Upper lobe of left lung (tissue), 6 donors: ENCODE data around the gene GRPR. TPM values are rescaled to one million over a fixed set of nuclear protein-coding genes. Genes with fewer than 3 reads are reported as not detected.

Experiments used
- ATAC-seq, 2 donors: fragments of 200-7000 bp; cut with Tn5 transposase; one replicate each; pipeline ENCODE4 v1.9.1; 2022; ENCODE audit warnings: mild to moderate bottlenecking in 2 of 2, moderate library complexity in 2 of 2; ENCODE audit not compliant: low FRiP score in 2 of 2
- DNase-seq, 2 donors: peaks; one replicate each; pipeline ENCODE4 v3.0.0-alpha.2; 2019 to 2020
- H3K27ac ChIP-seq, 4 donors: fragments of 200-600 bp; sonication (generic); one replicate each; pipeline ENCODE4 v1.5.1; 2016 to 2019
- H3K27me3 ChIP-seq, 4 donors: fragments of 200-600 bp; sonication (generic); one replicate each; pipeline ENCODE4 v1.5.1; 2017 to 2019
- H3K36me3 ChIP-seq, 4 donors: fragments of 200-600 bp; sonication (generic); one replicate each; pipeline ENCODE4 v1.5.1; 2016 to 2019
- H3K4me1 ChIP-seq, 4 donors: fragments of 200-600 bp; sonication (generic); one replicate each; pipeline ENCODE4 v1.5.1; 2018 to 2019
- H3K4me3 ChIP-seq, 4 donors: fragments of 200-600 bp; sonication (generic); one replicate each; pipeline ENCODE4 v1.5.1; 2017 to 2019; ENCODE audit warnings: mild to moderate bottlenecking in 2 of 4, moderate library complexity in 1 of 4
- H3K9me3 ChIP-seq, 4 donors: fragments of 200-600 bp; sonication (generic); one replicate each; pipeline ENCODE4 v1.5.1; 2018 to 2019
- CTCF ChIP-seq, 6 experiments: fragments of 450-650 bp in 4 of 6; fragments of 200-600 bp in 2 of 6; sonication (generic) in 2 of 6; IDR thresholded peaks; one replicate each; pipeline ENCODE4 v1.5.1; 2016 to 2019; ENCODE audit warnings: antibody characterized with exemption in 6 of 6
- EP300 ChIP-seq, 4 donors: sonication (generic); formaldehyde crosslinking; IDR thresholded peaks; one replicate each; pipeline ENCODE4 v1.5.1; 2017; ENCODE audit warnings: antibody characterized with exemption in 4 of 4, control low read depth in 2 of 4
- POLR2A ChIP-seq, 4 donors: fragments of 450-650 bp; IDR thresholded peaks; one replicate each; pipeline ENCODE4 v1.5.1; 2016 to 2017; ENCODE audit warnings: antibody characterized with exemption in 4 of 4, mild to moderate bottlenecking in 2 of 4
- POLR2AphosphoS5 ChIP-seq, 2 donors: sonication (generic); formaldehyde crosslinking; IDR thresholded peaks; one replicate each; pipeline ENCODE4 v1.5.1; 2017; ENCODE audit warnings: antibody characterized with exemption in 2 of 2
- WGBS, 2 donors: methylation state at CpG; one replicate each; pipeline ENCODE4 v1.1.5; 2017 to 2018; 5-methylcytosine and 5-hydroxymethylcytosine counted together
- total RNA-seq, 6 donors: library from RNA; depleted of rRNA in 4 of 6; stranded (reverse); fragments of >200 nt in 4 of 6; gene quantifications; one replicate each; pipeline versions ENCODE4 v1.1.0 to v1.2.1, GENCODE V29; 2016 to 2021
- donor health status: DM: no; HTN: no; CAD: no; lungs with moderate emphysema.
- donor health status: DM: no; HTN: yes; CAD: no; lungs with severe emphysema.

Gene GRPR
- total RNA-seq, 6 donors from 2014 or later: 0.20 to 0.43 (median 0.39) TPM; not detected in 3

GRCh38 chrX:16202943-16203342 lies 79.6 kb downstream of the GRPR start:
- no peak for TF ChIP-seq EP300 (IDR thresholded peaks at IDR 0.05)
- no peak for TF ChIP-seq POLR2A (IDR thresholded peaks at IDR 0.05)
- TF ChIP-seq POLR2AphosphoS5 (IDR thresholded peaks at IDR 0.05): no peak
- TF ChIP-seq CTCF (IDR thresholded peaks at IDR 0.05): no peak
- Histone ChIP-seq H3K4me1 (no peaks in the 10 kb centered on the region), H3K27ac (no peak overlapping the region), H3K4me3 (no peak overlapping the region), H3K9me3 (no peaks in the 10 kb centered on the region), H3K27me3 (no peaks in the 10 kb centered on the region), H3K36me3 (no peaks in the 10 kb centered on the region)
- DNase-seq: no peak
- 74 to 86% methylated on average over 4 of the region's 4 CpGs for WGBS, 2 donors
- ATAC-seq: no peak

Other genes with a start within 250 kb of the GRPR start
- gene MAGEB17, start 43.9 kb downstream of the GRPR start, total RNA-seq: not detected